Measurements from ENCODE around the gene TTC28.

DNA sequence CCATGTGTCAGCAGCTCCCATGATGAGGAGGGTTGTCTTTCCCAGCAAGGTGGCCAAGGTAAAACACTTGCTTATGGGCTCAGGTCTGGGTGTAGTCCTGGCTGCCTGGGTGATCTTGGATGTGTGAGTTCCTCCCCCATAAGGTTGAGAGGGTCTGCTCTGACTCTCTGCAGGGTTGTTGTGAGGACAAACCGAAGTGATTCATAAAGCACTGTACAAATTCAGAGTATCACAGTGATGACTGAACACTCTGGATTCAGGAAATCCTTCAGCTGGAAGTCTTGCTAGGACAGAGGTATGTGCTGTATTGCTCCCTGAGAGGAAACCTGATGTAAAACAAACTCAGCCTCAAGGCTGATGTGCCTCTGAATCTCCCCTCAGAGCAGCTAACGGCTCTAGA is 539.7 kb downstream of the TTC28 start:
- TF ChIP-seq, protein P1, sequence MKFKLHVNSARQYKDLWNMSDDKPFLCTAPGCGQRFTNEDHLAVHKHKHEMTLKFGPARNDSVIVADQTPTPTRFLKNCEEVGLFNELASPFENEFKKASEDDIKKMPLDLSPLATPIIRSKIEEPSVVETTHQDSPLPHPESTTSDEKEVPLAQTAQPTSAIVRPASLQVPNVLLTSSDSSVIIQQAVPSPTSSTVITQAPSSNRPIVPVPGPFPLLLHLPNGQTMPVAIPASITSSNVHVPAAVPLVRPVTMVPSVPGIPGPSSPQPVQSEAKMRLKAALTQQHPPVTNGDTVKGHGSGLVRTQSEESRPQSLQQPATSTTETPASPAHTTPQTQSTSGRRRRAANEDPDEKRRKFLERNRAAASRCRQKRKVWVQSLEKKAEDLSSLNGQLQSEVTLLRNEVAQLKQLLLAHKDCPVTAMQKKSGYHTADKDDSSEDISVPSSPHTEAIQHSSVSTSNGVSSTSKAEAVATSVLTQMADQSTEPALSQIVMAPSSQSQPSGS (IDR thresholded peaks at IDR 0.05; ENCODE audit: low read length), result no peak
- TF ChIP-seq, protein P2, sequence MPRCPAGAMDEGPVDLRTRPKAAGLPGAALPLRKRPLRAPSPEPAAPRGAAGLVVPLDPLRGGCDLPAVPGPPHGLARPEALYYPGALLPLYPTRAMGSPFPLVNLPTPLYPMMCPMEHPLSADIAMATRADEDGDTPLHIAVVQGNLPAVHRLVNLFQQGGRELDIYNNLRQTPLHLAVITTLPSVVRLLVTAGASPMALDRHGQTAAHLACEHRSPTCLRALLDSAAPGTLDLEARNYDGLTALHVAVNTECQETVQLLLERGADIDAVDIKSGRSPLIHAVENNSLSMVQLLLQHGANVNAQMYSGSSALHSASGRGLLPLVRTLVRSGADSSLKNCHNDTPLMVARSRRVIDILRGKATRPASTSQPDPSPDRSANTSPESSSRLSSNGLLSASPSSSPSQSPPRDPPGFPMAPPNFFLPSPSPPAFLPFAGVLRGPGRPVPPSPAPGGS (IDR thresholded peaks at IDR 0.05; ENCODE audit: borderline replicate concordance, insufficient read depth, low read depth, low read length, poor library complexity, severe bottlenecking), result no peak
- TF ChIP-seq RUNX3 (IDR thresholded peaks at IDR 0.05; ENCODE audit: low read length) (no peak), ZNF24 (IDR thresholded peaks at IDR 0.05) (no peak)

Data from GM12878 (cell line).